ENCODE results near the gene MYBPHL. TPM values are rescaled to one million over a fixed set of nuclear protein-coding genes. Genes with fewer than 3 reads are reported as not detected.

MYBPHL gene
- total and polyA plus RNA-seq, 2 experiments from 2014 or later = not detected

DNA sequence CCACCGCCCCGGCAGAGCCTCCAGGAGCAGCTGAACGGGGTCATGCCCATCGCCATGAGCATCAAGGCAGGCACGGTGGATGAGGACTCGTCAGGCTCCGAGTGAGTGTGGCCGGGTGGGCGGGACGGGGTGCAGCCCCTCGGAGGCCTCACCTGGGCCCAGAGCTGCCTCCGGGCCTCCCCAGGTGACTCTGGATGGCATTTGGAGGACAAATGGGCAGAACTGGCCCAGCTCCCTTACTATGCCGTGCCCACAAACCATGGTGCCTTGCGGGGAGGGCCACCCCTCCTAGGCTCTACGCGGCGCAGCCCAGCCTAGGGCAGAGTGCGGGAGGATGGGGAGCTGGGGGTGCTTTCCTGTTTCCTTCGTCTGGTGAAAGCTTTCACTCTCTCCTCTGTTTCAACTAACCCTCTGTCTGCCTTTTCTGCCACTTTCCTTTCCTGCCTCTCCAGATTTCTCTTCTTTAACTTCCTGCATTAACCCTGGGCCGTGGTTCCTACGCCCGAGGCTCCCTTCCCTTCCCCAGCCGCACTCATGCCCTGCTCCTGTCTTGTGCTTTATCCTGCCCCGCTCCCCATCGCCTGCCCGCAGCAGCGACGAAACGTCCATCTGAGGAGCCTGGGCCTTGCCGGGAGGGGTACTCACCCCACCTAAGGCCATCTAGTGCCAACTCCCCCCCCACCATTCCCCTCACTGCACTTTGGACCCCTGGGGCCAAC, 33.1 kb downstream of the MYBPHL start:
- no peak overlapping the region; the same call in 1 of the 2 replicates for H3K27ac Mint-ChIP-seq
- Histone ChIP-seq H3F3A (replicated peaks; ENCODE audit: low read depth) (peaks cover 16% of the 10 kb centered on the region), H3K9me2 (ENCODE audit: insufficient read depth) (no peaks in the 10 kb centered on the region), H3K36me3 (ENCODE audit: insufficient read depth) (no peaks in the 10 kb centered on the region), H3K4me1 (ENCODE audit: insufficient read depth) (peaks cover 16% of the 10 kb centered on the region), H4K20me1 (replicated peaks; ENCODE audit: insufficient read depth) (no peaks in the 10 kb centered on the region), H3K79me2 (replicated peaks; ENCODE audit: insufficient read depth) (no peaks in the 10 kb centered on the region), H2AFZ (no peak overlapping the region), H3K4me2 (0 out of 2 replicates have a peak overlapping the region, but pooled peaks have one; percentile 32), H3K27me3 (ENCODE audit: insufficient read depth) (no peaks in the 10 kb centered on the region), H3K4me3 (no peak overlapping the region), H3K27ac (ENCODE audit: low read depth) (peak overlapping the region; percentile 72; the same call in 1 of the 2 replicates)
- peak; percentile 11 for ATAC-seq
- H3K4me3 Mint-ChIP-seq = no peak overlapping the region
- TF ChIP-seq POLR2AphosphoS5 (IDR thresholded peaks at IDR 0.05; ENCODE audit: low read depth) (no peak), REST (IDR thresholded peaks at IDR 0.05; ENCODE audit: unreplicated experiment) (no peak), ETS1 (IDR thresholded peaks at IDR 0.05) (no peak), ZNF462 (CRISPR knock-in tag; IDR thresholded peaks at IDR 0.05) (no peak), CREB1 (CRISPR knock-in tag; IDR thresholded peaks at IDR 0.05; ENCODE audit: low read depth) (no peak), EZH2 (IDR thresholded peaks at IDR 0.05; ENCODE audit: low read depth, unreplicated experiment) (no peak), ZNF114 (CRISPR knock-in tag; IDR thresholded peaks at IDR 0.05) (no peak), EZH2phosphoT487 (IDR thresholded peaks at IDR 0.05; ENCODE audit: unreplicated experiment) (no peak), STAT1 (IDR thresholded peaks at IDR 0.05; ENCODE audit: unreplicated experiment) (no peak), NANOG (IDR thresholded peaks at IDR 0.05; ENCODE audit: borderline replicate concordance) (no peak), ZNF331 (CRISPR knock-in tag; IDR thresholded peaks at IDR 0.05; ENCODE audit: low read depth) (no peak), JUNB (IDR thresholded peaks at IDR 0.05; ENCODE audit: unreplicated experiment) (no peak)
- TF ChIP-seq, protein P1, sequence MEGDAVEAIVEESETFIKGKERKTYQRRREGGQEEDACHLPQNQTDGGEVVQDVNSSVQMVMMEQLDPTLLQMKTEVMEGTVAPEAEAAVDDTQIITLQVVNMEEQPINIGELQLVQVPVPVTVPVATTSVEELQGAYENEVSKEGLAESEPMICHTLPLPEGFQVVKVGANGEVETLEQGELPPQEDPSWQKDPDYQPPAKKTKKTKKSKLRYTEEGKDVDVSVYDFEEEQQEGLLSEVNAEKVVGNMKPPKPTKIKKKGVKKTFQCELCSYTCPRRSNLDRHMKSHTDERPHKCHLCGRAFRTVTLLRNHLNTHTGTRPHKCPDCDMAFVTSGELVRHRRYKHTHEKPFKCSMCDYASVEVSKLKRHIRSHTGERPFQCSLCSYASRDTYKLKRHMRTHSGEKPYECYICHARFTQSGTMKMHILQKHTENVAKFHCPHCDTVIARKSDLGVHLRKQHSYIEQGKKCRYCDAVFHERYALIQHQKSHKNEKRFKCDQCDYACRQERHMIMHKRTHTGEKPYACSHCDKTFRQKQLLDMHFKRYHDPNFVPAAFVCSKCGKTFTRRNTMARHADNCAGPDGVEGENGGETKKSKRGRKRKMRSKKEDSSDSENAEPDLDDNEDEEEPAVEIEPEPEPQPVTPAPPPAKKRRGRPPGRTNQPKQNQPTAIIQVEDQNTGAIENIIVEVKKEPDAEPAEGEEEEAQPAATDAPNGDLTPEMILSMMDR (conservative IDR thresholded peaks at IDR 0.05; ENCODE audit: low read depth in 2 of 2) = no peak
- H3K9me3 Mint-ChIP-seq = no peaks in the 10 kb centered on the region; the same call in 2 of the 3 replicates
- peaks cover 27% of the 10 kb centered on the region for H3K36me3 Mint-ChIP-seq (ENCODE audit: low read depth)
- peaks cover 26% of the 10 kb centered on the region for H3K4me1 Mint-ChIP-seq
- H3K27me3 Mint-ChIP-seq (ENCODE audit: insufficient read depth, low read depth, poor library complexity) = peaks cover 14% of the 10 kb centered on the region
- DNase-seq (ENCODE audit: low spot score) = no peak

Data from GM23338 (cell line).